Activated CD4-positive, alpha-beta T cell treated with anti-CD3 and anti-CD28 coated beads for 24 hours (primary cell): Measurements from ENCODE around the gene ADIPOR1.
"Not testable (repeated sequence)": the region's sequence is repeated elsewhere in the genome, so short reads cannot be mapped to it uniquely, and the experiment has no call there.

Source experiments
- DNase-seq, 2 donors: peaks; one replicate each; pipeline ENCODE4 v3.0.0-alpha.2; 2020; ENCODE audit warnings: low read depth in 2 of 2

The ADIPOR1 gene

GRCh38 chr1:202938287-202938925, 19.7 kb downstream of the ADIPOR1 start:
- DNase-seq = no peak

GRCh38 chr1:202936409-202936808, 21.7 kb downstream of the ADIPOR1 start:
- DNase-seq = not testable (repeated sequence)

GRCh38 chr1:202935844-202936243, 22.3 kb downstream of the ADIPOR1 start:
- no peak for DNase-seq

- no peak for DNase-seq
Measured at GRCh38 chr1:202934755-202935154, 23.4 kb downstream of the ADIPOR1 start.

GRCh38 chr1:202932476-202932875, 25.6 kb downstream of the ADIPOR1 start:
- no peak for DNase-seq

- peak; percentile 90 to 92 for DNase-seq
Measured at GRCh38 chr1:202926581-202927491, 31.3 kb downstream of the ADIPOR1 start, which contains the start of gene KLHL12. Gene KLHL12 (minus strand): TSS chr1:202927234. CDS start chr1:202925162, 2,072 bp downstream.

- no peak for DNase-seq
Measured at GRCh38 chr1:202923533-202923932, 34.6 kb downstream of the ADIPOR1 start.

- no peak for DNase-seq
Measured at GRCh38 chr1:202919615-202920014, 38.5 kb downstream of the ADIPOR1 start.

GRCh38 chr1:202915146-202915545, 43.0 kb downstream of the ADIPOR1 start:
- DNase-seq = no peak

GRCh38 chr1:202912476-202912875, 45.6 kb downstream of the ADIPOR1 start:
- DNase-seq = not testable (repeated sequence)

GRCh38 chr1:202909494-202909893, 48.6 kb downstream of the ADIPOR1 start:
- DNase-seq = no peak

GRCh38 chr1:202908998-202909397, 49.1 kb downstream of the ADIPOR1 start:
- no peak for DNase-seq

- DNase-seq = no peak
Measured at GRCh38 chr1:202905331-202905730, 52.8 kb downstream of the ADIPOR1 start.

GRCh38 chr1:202903808-202904207, 54.3 kb downstream of the ADIPOR1 start:
- not testable (repeated sequence) for DNase-seq

GRCh38 chr1:202901555-202901954, 56.6 kb downstream of the ADIPOR1 start:
- no peak for DNase-seq

GRCh38 chr1:202892501-202892900, 65.6 kb downstream of the ADIPOR1 start:
- no peak for DNase-seq
